ENCODE results near the gene KLC1.

KLC1 gene

GRCh38 chr14:103735022-103735421 is 106.0 kb downstream of the KLC1 start:
- Histone ChIP-seq H3K9me3 (ENCODE audit: control insufficient read depth, insufficient read depth, low read length) (no peaks in the 10 kb centered on the region), H3K36me3 (ENCODE audit: control insufficient read depth, insufficient read depth, low read length) (peaks cover 14% of the 10 kb centered on the region), H3K27ac (ENCODE audit: low read length) (no peak overlapping the region), H3K27me3 (ENCODE audit: control insufficient read depth, insufficient read depth, low read length) (no peaks in the 10 kb centered on the region), H3K4me3 (ENCODE audit: low read length) (no peak overlapping the region), H3K4me1 (ENCODE audit: control insufficient read depth, insufficient read depth, low read length) (no peaks in the 10 kb centered on the region; the same call in 1 of the 2 replicates)
- no CpG with 5 or more reads among the region's 12 CpGs for WGBS (ENCODE audit: insufficient coverage, insufficient read length)
- DNase-seq (ENCODE audit: low read depth, low spot score) = no peak

- H3K27ac ChIP-seq (ENCODE audit: low read length) = no peak overlapping the region
- H3K27me3 ChIP-seq (ENCODE audit: control insufficient read depth, insufficient read depth, low read length) = no peaks in the 10 kb centered on the region
- H3K36me3 ChIP-seq (ENCODE audit: control insufficient read depth, insufficient read depth, low read length) = peaks cover 12% of the 10 kb centered on the region
- WGBS (ENCODE audit: insufficient coverage, insufficient read length) = no CpG with 5 or more reads among the region's 7 CpGs
- no peak for DNase-seq (ENCODE audit: low read depth, low spot score)
- H3K4me3 ChIP-seq (ENCODE audit: low read length) = no peak overlapping the region
- H3K9me3 ChIP-seq (ENCODE audit: control insufficient read depth, insufficient read depth, low read length) = no peaks in the 10 kb centered on the region
- H3K4me1 ChIP-seq (ENCODE audit: control insufficient read depth, insufficient read depth, low read length) = no peaks in the 10 kb centered on the region; the same call in 1 of the 2 replicates
Measured at GRCh38 chr14:103735439-103735814, 106.4 kb downstream of the KLC1 start.

- Histone ChIP-seq H3K27ac (ENCODE audit: low read length) (no peak overlapping the region), H3K27me3 (ENCODE audit: control insufficient read depth, insufficient read depth, low read length) (no peaks in the 10 kb centered on the region), H3K4me1 (ENCODE audit: control insufficient read depth, insufficient read depth, low read length) (no peaks in the 10 kb centered on the region; the same call in 1 of the 2 replicates), H3K9me3 (ENCODE audit: control insufficient read depth, insufficient read depth, low read length) (no peaks in the 10 kb centered on the region), H3K36me3 (ENCODE audit: control insufficient read depth, insufficient read depth, low read length) (peaks cover 12% of the 10 kb centered on the region), H3K4me3 (ENCODE audit: low read length) (no peak overlapping the region)
- WGBS (ENCODE audit: insufficient coverage, insufficient read length) = no CpG with 5 or more reads among the region's 22 CpGs
- DNase-seq (ENCODE audit: low read depth, low spot score) = no peak
Measured at GRCh38 chr14:103735815-103736545, 107.0 kb downstream of the KLC1 start.

- Histone ChIP-seq H3K27ac (ENCODE audit: low read length) (no peak overlapping the region), H3K9me3 (ENCODE audit: control insufficient read depth, insufficient read depth, low read length) (no peaks in the 10 kb centered on the region), H3K4me3 (ENCODE audit: low read length) (no peak overlapping the region), H3K4me1 (ENCODE audit: control insufficient read depth, insufficient read depth, low read length) (no peaks in the 10 kb centered on the region; the same call in 1 of the 2 replicates), H3K36me3 (ENCODE audit: control insufficient read depth, insufficient read depth, low read length) (peaks cover 10% of the 10 kb centered on the region), H3K27me3 (ENCODE audit: control insufficient read depth, insufficient read depth, low read length) (no peaks in the 10 kb centered on the region)
- no peak for DNase-seq (ENCODE audit: low read depth, low spot score)
- WGBS (ENCODE audit: insufficient coverage, insufficient read length) = no CpG with 5 or more reads among the region's 10 CpGs
Measured at GRCh38 chr14:103736546-103737431, 107.8 kb downstream of the KLC1 start.

- WGBS (ENCODE audit: insufficient coverage, insufficient read length) = no CpG with 5 or more reads among the region's 16 CpGs
- H3K4me3 ChIP-seq (ENCODE audit: low read length) = no peak overlapping the region
- H3K27me3 ChIP-seq (ENCODE audit: control insufficient read depth, insufficient read depth, low read length) = no peaks in the 10 kb centered on the region
- peaks cover 6% of the 10 kb centered on the region for H3K36me3 ChIP-seq (ENCODE audit: control insufficient read depth, insufficient read depth, low read length)
- no peak for DNase-seq (ENCODE audit: low read depth, low spot score)
- no peak overlapping the region for H3K27ac ChIP-seq (ENCODE audit: low read length)
- H3K4me1 ChIP-seq (ENCODE audit: control insufficient read depth, insufficient read depth, low read length) = no peaks in the 10 kb centered on the region; the same call in 1 of the 2 replicates
- no peaks in the 10 kb centered on the region for H3K9me3 ChIP-seq (ENCODE audit: control insufficient read depth, insufficient read depth, low read length)
Measured at GRCh38 chr14:103737432-103738045, 108.5 kb downstream of the KLC1 start.

- no peak for DNase-seq (ENCODE audit: low read depth, low spot score)
- Histone ChIP-seq H3K36me3 (ENCODE audit: control insufficient read depth, insufficient read depth, low read length) (peaks cover 3% of the 10 kb centered on the region; the same call in 1 of the 2 replicates), H3K4me3 (ENCODE audit: low read length) (no peak overlapping the region), H3K27ac (ENCODE audit: low read length) (no peak overlapping the region), H3K4me1 (ENCODE audit: control insufficient read depth, insufficient read depth, low read length) (no peaks in the 10 kb centered on the region; the same call in 1 of the 2 replicates), H3K27me3 (ENCODE audit: control insufficient read depth, insufficient read depth, low read length) (no peaks in the 10 kb centered on the region), H3K9me3 (ENCODE audit: control insufficient read depth, insufficient read depth, low read length) (no peaks in the 10 kb centered on the region)
- WGBS (ENCODE audit: insufficient coverage, insufficient read length) = no CpG with 5 or more reads among the region's 10 CpGs
Measured at GRCh38 chr14:103738166-103738565, 109.2 kb downstream of the KLC1 start.

GRCh38 chr14:103738701-103739451 is 109.9 kb downstream of the KLC1 start:
- no CpG with 5 or more reads among the region's 34 CpGs for WGBS (ENCODE audit: insufficient coverage, insufficient read length)

GRCh38 chr14:103739466-103739792 is 110.4 kb downstream of the KLC1 start:
- Histone ChIP-seq H3K27ac (ENCODE audit: low read length) (no peak overlapping the region), H3K36me3 (ENCODE audit: control insufficient read depth, insufficient read depth, low read length) (no peaks in the 10 kb centered on the region; the same call in 1 of the 2 replicates), H3K4me3 (ENCODE audit: low read length) (no peak overlapping the region), H3K27me3 (ENCODE audit: control insufficient read depth, insufficient read depth, low read length) (no peaks in the 10 kb centered on the region), H3K9me3 (ENCODE audit: control insufficient read depth, insufficient read depth, low read length) (no peaks in the 10 kb centered on the region), H3K4me1 (ENCODE audit: control insufficient read depth, insufficient read depth, low read length) (no peaks in the 10 kb centered on the region; the same call in 1 of the 2 replicates)
- WGBS (ENCODE audit: insufficient coverage, insufficient read length) = no CpG with 5 or more reads among the region's 6 CpGs
- no peak for DNase-seq (ENCODE audit: low read depth, low spot score)

More at GRCh38 chr14:103738701-103739451, 109.9 kb downstream of the KLC1 start:
- H3K4me3 ChIP-seq (ENCODE audit: low read length) = no peak overlapping the region
- H3K27ac ChIP-seq (ENCODE audit: low read length) = no peak overlapping the region
- H3K27me3 ChIP-seq (ENCODE audit: control insufficient read depth, insufficient read depth, low read length) = no peaks in the 10 kb centered on the region
- H3K9me3 ChIP-seq (ENCODE audit: control insufficient read depth, insufficient read depth, low read length) = no peaks in the 10 kb centered on the region
- no peak for DNase-seq (ENCODE audit: low read depth, low spot score)
- no peaks in the 10 kb centered on the region; the same call in 1 of the 2 replicates for H3K4me1 ChIP-seq (ENCODE audit: control insufficient read depth, insufficient read depth, low read length)
- no peaks in the 10 kb centered on the region; the same call in 1 of the 2 replicates for H3K36me3 ChIP-seq (ENCODE audit: control insufficient read depth, insufficient read depth, low read length)

- DNase-seq (ENCODE audit: low read depth, low spot score) = no peak
- H3K9me3 ChIP-seq (ENCODE audit: control insufficient read depth, insufficient read depth, low read length) = no peaks in the 10 kb centered on the region
- H3K27ac ChIP-seq (ENCODE audit: low read length) = no peak overlapping the region
- no peaks in the 10 kb centered on the region; the same call in 1 of the 2 replicates for H3K36me3 ChIP-seq (ENCODE audit: control insufficient read depth, insufficient read depth, low read length)
- no CpG with 5 or more reads among the region's 30 CpGs for WGBS (ENCODE audit: insufficient coverage, insufficient read length)
- H3K27me3 ChIP-seq (ENCODE audit: control insufficient read depth, insufficient read depth, low read length) = no peaks in the 10 kb centered on the region
- no peak overlapping the region for H3K4me3 ChIP-seq (ENCODE audit: low read length)
- H3K4me1 ChIP-seq (ENCODE audit: control insufficient read depth, insufficient read depth, low read length) = no peaks in the 10 kb centered on the region
Measured at GRCh38 chr14:103739793-103740501, 110.9 kb downstream of the KLC1 start.

All from iPS DF 6.9 (cell line).